HEK293 (cell line): ENCODE results near the gene TMEM170B.

Source experiments
- KLF16 ChIP-seq: fragments of 450-650 bp; formaldehyde crosslinking; IDR thresholded peaks from 2 replicates; pipeline ENCODE4 v1.5.1; 2017; ENCODE audit warnings: missing biosample characterization, missing genetic modification characterization
- MYNN ChIP-seq: fragments of 450-650 bp; formaldehyde crosslinking; IDR thresholded peaks from 2 replicates; pipeline ENCODE4 v1.5.1; 2016; ENCODE audit warnings: missing biosample characterization, missing genetic modification characterization, borderline replicate concordance
- TRIM28 ChIP-seq: IDR thresholded peaks from 2 replicates; pipeline ENCODE4 v1.6.1; 2011; ENCODE audit warnings: low read length, control low read depth, borderline replicate concordance
- ZIC2 ChIP-seq: fragments of 450-650 bp; formaldehyde crosslinking; IDR thresholded peaks from 2 replicates; pipeline ENCODE4 v1.5.1; 2016; ENCODE audit warnings: missing biosample characterization, missing genetic modification characterization
- ZNF175 ChIP-seq: fragments of 450-650 bp; formaldehyde crosslinking; IDR thresholded peaks from 2 replicates; pipeline ENCODE4 v1.5.1; 2016; ENCODE audit warnings: missing biosample characterization, missing genetic modification characterization
- ZNF292 ChIP-seq: fragments of 450-650 bp; formaldehyde crosslinking; IDR thresholded peaks from 2 replicates; pipeline ENCODE4 v1.5.1; 2016; ENCODE audit warnings: low read depth, missing biosample characterization, missing genetic modification characterization, borderline replicate concordance
- ZNF423 ChIP-seq: fragments of 450-650 bp; formaldehyde crosslinking; IDR thresholded peaks from 2 replicates; pipeline ENCODE4 v1.5.1; 2016; ENCODE audit warnings: missing biosample characterization, missing genetic modification characterization
- ZNF548 ChIP-seq: fragments of 450-650 bp; formaldehyde crosslinking; IDR thresholded peaks from 2 replicates; pipeline ENCODE4 v1.5.1; 2016; ENCODE audit warnings: missing biosample characterization, missing genetic modification characterization
- TF ChIP-seq, protein P1 (sequence below): fragments of 450-650 bp; formaldehyde crosslinking; IDR thresholded peaks from 2 replicates; pipeline ENCODE4 v1.5.1; 2016; ENCODE audit warnings: missing biosample characterization, missing genetic modification characterization
- TF ChIP-seq, protein P2 (sequence below): fragments of 450-650 bp; formaldehyde crosslinking; IDR thresholded peaks from 2 replicates; pipeline ENCODE4 v1.5.1; 2016; ENCODE audit warnings: missing biosample characterization, missing genetic modification characterization
- TF ChIP-seq, protein P3 (sequence below): fragments of 450-650 bp; formaldehyde crosslinking; IDR thresholded peaks from 2 replicates; pipeline ENCODE4 v1.5.1; 2016; ENCODE audit warnings: missing biosample characterization, missing genetic modification characterization, low read depth
- TF ChIP-seq, protein P4 (sequence below): fragments of 450-650 bp; formaldehyde crosslinking; IDR thresholded peaks from 2 replicates; pipeline ENCODE4 v1.5.1; 2016; ENCODE audit warnings: missing biosample characterization, missing genetic modification characterization, low read depth

DNA sequence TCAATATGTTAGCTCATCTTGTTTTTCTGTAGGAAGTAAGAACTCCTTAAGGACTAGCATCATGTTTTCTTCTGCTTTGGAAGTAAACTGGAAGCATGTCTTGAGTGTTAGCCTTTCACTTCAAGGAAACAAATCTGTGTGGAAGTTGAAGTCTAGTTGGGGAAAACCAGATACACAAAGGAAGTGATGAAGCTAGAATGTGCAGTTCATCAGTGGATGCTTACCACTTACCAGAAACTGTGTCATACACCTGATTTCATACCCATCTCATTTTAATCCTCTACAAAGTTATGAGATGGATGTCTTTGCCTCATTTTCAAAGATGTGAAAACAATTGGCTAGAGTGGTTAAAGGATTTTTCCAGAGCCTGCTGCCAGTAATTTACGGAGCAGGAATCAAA lies 75.8 kb downstream of the TMEM170B start:
- TF ChIP-seq ZNF292 (tag by site-specific recombination), result no peak
- TF ChIP-seq, protein P1, sequence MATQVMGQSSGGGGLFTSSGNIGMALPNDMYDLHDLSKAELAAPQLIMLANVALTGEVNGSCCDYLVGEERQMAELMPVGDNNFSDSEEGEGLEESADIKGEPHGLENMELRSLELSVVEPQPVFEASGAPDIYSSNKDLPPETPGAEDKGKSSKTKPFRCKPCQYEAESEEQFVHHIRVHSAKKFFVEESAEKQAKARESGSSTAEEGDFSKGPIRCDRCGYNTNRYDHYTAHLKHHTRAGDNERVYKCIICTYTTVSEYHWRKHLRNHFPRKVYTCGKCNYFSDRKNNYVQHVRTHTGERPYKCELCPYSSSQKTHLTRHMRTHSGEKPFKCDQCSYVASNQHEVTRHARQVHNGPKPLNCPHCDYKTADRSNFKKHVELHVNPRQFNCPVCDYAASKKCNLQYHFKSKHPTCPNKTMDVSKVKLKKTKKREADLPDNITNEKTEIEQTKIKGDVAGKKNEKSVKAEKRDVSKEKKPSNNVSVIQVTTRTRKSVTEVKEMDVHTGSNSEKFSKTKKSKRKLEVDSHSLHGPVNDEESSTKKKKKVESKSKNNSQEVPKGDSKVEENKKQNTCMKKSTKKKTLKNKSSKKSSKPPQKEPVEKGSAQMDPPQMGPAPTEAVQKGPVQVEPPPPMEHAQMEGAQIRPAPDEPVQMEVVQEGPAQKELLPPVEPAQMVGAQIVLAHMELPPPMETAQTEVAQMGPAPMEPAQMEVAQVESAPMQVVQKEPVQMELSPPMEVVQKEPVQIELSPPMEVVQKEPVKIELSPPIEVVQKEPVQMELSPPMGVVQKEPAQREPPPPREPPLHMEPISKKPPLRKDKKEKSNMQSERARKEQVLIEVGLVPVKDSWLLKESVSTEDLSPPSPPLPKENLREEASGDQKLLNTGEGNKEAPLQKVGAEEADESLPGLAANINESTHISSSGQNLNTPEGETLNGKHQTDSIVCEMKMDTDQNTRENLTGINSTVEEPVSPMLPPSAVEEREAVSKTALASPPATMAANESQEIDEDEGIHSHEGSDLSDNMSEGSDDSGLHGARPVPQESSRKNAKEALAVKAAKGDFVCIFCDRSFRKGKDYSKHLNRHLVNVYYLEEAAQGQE (tag by site-specific recombination), result no peak
- TF ChIP-seq, protein P2, sequence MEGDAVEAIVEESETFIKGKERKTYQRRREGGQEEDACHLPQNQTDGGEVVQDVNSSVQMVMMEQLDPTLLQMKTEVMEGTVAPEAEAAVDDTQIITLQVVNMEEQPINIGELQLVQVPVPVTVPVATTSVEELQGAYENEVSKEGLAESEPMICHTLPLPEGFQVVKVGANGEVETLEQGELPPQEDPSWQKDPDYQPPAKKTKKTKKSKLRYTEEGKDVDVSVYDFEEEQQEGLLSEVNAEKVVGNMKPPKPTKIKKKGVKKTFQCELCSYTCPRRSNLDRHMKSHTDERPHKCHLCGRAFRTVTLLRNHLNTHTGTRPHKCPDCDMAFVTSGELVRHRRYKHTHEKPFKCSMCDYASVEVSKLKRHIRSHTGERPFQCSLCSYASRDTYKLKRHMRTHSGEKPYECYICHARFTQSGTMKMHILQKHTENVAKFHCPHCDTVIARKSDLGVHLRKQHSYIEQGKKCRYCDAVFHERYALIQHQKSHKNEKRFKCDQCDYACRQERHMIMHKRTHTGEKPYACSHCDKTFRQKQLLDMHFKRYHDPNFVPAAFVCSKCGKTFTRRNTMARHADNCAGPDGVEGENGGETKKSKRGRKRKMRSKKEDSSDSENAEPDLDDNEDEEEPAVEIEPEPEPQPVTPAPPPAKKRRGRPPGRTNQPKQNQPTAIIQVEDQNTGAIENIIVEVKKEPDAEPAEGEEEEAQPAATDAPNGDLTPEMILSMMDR (tag by site-specific recombination), result no peak
- no peak for TF ChIP-seq MYNN (tag by site-specific recombination)
- TF ChIP-seq ZNF175 (tag by site-specific recombination), result no peak
- no peak for TF ChIP-seq ZIC2
- no peak for TF ChIP-seq ZNF548
- TF ChIP-seq KLF16 (tag by site-specific recombination), result no peak
- no peak for TF ChIP-seq ZNF423 (tag by site-specific recombination)
- TF ChIP-seq, protein P3, sequence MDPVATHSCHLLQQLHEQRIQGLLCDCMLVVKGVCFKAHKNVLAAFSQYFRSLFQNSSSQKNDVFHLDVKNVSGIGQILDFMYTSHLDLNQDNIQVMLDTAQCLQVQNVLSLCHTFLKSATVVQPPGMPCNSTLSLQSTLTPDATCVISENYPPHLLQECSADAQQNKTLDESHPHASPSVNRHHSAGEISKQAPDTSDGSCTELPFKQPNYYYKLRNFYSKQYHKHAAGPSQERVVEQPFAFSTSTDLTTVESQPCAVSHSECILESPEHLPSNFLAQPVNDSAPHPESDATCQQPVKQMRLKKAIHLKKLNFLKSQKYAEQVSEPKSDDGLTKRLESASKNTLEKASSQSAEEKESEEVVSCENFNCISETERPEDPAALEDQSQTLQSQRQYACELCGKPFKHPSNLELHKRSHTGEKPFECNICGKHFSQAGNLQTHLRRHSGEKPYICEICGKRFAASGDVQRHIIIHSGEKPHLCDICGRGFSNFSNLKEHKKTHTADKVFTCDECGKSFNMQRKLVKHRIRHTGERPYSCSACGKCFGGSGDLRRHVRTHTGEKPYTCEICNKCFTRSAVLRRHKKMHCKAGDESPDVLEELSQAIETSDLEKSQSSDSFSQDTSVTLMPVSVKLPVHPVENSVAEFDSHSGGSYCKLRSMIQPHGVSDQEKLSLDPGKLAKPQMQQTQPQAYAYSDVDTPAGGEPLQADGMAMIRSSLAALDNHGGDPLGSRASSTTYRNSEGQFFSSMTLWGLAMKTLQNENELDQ (tag by site-specific recombination), result no peak
- TF ChIP-seq, protein P4, sequence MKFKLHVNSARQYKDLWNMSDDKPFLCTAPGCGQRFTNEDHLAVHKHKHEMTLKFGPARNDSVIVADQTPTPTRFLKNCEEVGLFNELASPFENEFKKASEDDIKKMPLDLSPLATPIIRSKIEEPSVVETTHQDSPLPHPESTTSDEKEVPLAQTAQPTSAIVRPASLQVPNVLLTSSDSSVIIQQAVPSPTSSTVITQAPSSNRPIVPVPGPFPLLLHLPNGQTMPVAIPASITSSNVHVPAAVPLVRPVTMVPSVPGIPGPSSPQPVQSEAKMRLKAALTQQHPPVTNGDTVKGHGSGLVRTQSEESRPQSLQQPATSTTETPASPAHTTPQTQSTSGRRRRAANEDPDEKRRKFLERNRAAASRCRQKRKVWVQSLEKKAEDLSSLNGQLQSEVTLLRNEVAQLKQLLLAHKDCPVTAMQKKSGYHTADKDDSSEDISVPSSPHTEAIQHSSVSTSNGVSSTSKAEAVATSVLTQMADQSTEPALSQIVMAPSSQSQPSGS (tag by site-specific recombination), result no peak
- no peak for TF ChIP-seq TRIM28
